Mesodermal cell (in vitro differentiated cells): ENCODE measurements around the gene LAMA5.

Source experiments
- H3K27ac ChIP-seq: 2 replicates; pipeline ENCODE4 v1.7.0; 2013; ENCODE audit warnings: mild to moderate bottlenecking, low read depth, low read length, moderate library complexity; ENCODE audit not compliant: severe bottlenecking
- H3K36me3 ChIP-seq: 2 replicates; pipeline ENCODE4 v1.7.1; 2013; ENCODE audit warnings: mild to moderate bottlenecking, low read length, moderate library complexity; ENCODE audit not compliant: control insufficient read depth, insufficient read depth
- H3K4me1 ChIP-seq: one replicate; pipeline ENCODE4 v1.7.1; 2013; ENCODE audit warnings: mild to moderate bottlenecking, low read length; ENCODE audit not compliant: insufficient read depth, control insufficient read depth, poor library complexity, severe bottlenecking
- H3K4me3 ChIP-seq: 2 replicates; pipeline ENCODE4 v1.7.0; 2013; ENCODE audit warnings: low read length, control low read depth, mild to moderate bottlenecking; ENCODE audit not compliant: insufficient read depth, poor library complexity, severe bottlenecking; ENCODE audit errors: extremely low read depth
- H3K9me3 ChIP-seq: 2 replicates; pipeline ENCODE4 v1.7.1; 2013; ENCODE audit warnings: mild to moderate bottlenecking, low read length, moderate library complexity; ENCODE audit not compliant: control insufficient read depth
- WGBS, 2 experiments: methylation state at CpG; one replicate each; pipeline ENCODE4 v1.1.5; 2013; ENCODE audit warnings: missing lambda C conversion rate in 2 of 2; ENCODE audit not compliant: insufficient coverage in 2 of 2; 5-methylcytosine and 5-hydroxymethylcytosine counted together

LAMA5 gene

GRCh38 chr20:62347151-62347404, 20.0 kb downstream of the LAMA5 start:
- Histone ChIP-seq H3K4me3 (no peak overlapping the region), H3K36me3 (peaks cover 71% of the 10 kb centered on the region), H3K4me1 (no peaks in the 10 kb centered on the region), H3K27ac (no peak overlapping the region), H3K9me3 (no peaks in the 10 kb centered on the region)
- WGBS, 2 experiments, result 96 to 100% methylated on average over 5 to 10 of the region's 10 CpGs

DNA sequence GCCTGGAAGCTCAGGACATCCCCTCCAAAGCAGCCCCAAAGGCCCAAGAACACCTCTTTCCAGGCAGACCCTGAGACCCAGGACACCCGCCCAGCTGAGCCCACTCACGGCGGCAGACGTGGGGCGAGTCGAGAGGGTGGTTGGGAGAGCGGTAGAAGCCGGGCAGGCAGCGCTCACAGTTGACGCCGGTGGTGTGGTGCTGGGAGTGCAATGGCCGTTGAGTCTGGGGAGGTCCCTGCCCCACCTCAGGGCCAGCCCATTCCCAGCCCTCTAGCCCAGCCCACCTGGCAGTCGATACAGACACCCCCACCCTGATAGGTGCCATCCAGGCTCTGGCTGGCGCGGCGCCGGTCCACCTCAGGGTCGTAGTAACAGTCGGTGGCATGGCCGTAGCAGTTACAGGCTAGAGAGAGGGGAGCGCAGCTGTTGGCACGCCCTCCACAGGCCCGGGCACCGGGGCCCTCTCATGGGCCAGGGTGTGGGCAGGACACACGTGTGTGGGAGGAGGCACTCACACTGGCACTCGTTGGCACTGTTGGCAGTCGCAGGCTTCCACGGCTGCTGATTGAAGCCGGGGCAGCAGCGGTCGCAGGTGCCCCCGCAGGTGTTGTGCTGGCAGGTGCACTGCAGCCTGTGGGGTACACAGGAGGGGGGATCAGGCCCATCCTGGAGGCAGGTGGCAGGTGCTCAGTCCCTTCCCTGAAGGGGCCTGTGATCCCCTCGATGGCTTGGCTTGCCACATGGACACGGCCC, 20.5 kb downstream of the LAMA5 start:
- H3K36me3 ChIP-seq, result peaks cover 71% of the 10 kb centered on the region
- no peak overlapping the region for H3K27ac ChIP-seq
- no peaks in the 10 kb centered on the region for H3K4me1 ChIP-seq
- no peaks in the 10 kb centered on the region for H3K9me3 ChIP-seq
- 96 to 98% methylated on average over 25 to 29 of the region's 34 CpGs for WGBS, 2 experiments
- no peak overlapping the region for H3K4me3 ChIP-seq

GRCh38 chr20:62345681-62346370, 21.3 kb downstream of the LAMA5 start:
- Histone ChIP-seq H3K4me1 (no peaks in the 10 kb centered on the region), H3K4me3 (no peak overlapping the region), H3K27ac (no peak overlapping the region), H3K9me3 (no peaks in the 10 kb centered on the region), H3K36me3 (peaks cover 70% of the 10 kb centered on the region)
- WGBS, 2 experiments, result 90 to 93% methylated on average over 23 to 24 of the region's 25 CpGs

GRCh38 chr20:62344782-62345181, 22.3 kb downstream of the LAMA5 start:
- H3K27ac ChIP-seq, result no peak overlapping the region
- H3K36me3 ChIP-seq, result peaks cover 71% of the 10 kb centered on the region
- no peaks in the 10 kb centered on the region for H3K9me3 ChIP-seq
- 89 to 90% methylated on average over 9 to 10 of the region's 10 CpGs for WGBS, 2 experiments
- no peaks in the 10 kb centered on the region for H3K4me1 ChIP-seq
- no peak overlapping the region for H3K4me3 ChIP-seq

- no peak overlapping the region for H3K27ac ChIP-seq
- no peak overlapping the region for H3K4me3 ChIP-seq
- H3K9me3 ChIP-seq, result no peaks in the 10 kb centered on the region
- no peaks in the 10 kb centered on the region for H3K4me1 ChIP-seq
- 100% methylated on average over 2 of the region's 5 CpGs for WGBS, 2 experiments
- H3K36me3 ChIP-seq, result peaks cover 73% of the 10 kb centered on the region
Measured at GRCh38 chr20:62344092-62344491, 23.0 kb downstream of the LAMA5 start.

- Histone ChIP-seq H3K4me1 (no peaks in the 10 kb centered on the region), H3K36me3 (peaks cover 69% of the 10 kb centered on the region), H3K27ac (no peak overlapping the region), H3K9me3 (no peaks in the 10 kb centered on the region), H3K4me3 (no peak overlapping the region)
- WGBS, 2 experiments, result 96% methylated on average over 8 of the region's 10 CpGs
Measured at GRCh38 chr20:62342910-62343309, 24.2 kb downstream of the LAMA5 start.

DNA sequence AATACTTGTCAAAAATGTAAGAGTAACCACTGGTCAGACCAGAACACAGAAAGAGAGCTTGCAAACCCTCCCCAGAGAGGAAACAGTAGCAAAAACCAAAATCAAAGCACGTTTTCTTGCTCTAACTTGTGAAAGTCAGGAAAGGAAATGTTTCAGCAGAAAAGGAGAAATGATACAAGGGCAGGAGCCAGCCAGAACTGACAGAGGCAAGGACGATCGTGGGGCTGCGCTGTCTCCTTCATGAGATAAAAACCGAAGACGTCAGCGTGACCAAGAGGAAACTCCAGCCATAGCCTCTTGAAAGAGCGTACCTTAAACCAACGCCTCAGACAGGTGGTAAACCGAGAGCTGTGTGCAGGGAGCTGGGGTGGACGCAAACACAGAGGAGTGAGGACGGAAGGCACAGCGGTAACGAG, 27.5 kb downstream of the LAMA5 start:
- peaks cover 62% of the 10 kb centered on the region for H3K36me3 ChIP-seq
- no peak overlapping the region for H3K4me3 ChIP-seq
- no peak overlapping the region for H3K27ac ChIP-seq
- 86 to 88% methylated on average over 9 to 13 of the region's 14 CpGs for WGBS, 2 experiments
- no peaks in the 10 kb centered on the region for H3K9me3 ChIP-seq
- H3K4me1 ChIP-seq, result no peaks in the 10 kb centered on the region

DNA sequence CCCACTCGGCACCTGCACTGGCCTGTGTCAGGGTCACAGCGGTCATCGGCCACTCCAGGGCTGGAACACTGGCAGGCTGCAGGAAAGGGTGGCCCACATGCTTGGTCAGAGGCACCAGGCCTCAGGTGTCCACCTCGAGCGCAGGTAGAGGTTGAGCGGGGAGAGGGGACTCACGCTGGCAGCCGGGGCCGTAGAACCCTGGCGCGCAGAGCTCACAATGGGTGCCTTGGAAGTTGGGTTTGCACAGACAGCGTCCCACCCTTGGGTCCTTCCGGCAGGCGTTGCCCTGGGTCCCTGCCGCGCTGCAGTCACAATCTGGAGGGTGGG, 28.9 kb downstream of the LAMA5 start:
- Histone ChIP-seq H3K4me1 (no peaks in the 10 kb centered on the region), H3K9me3 (no peaks in the 10 kb centered on the region), H3K36me3 (peaks cover 59% of the 10 kb centered on the region), H3K4me3 (no peak overlapping the region), H3K27ac (no peak overlapping the region)
- 96% methylated on average over 9 to 14 of the region's 16 CpGs for WGBS, 2 experiments

DNA sequence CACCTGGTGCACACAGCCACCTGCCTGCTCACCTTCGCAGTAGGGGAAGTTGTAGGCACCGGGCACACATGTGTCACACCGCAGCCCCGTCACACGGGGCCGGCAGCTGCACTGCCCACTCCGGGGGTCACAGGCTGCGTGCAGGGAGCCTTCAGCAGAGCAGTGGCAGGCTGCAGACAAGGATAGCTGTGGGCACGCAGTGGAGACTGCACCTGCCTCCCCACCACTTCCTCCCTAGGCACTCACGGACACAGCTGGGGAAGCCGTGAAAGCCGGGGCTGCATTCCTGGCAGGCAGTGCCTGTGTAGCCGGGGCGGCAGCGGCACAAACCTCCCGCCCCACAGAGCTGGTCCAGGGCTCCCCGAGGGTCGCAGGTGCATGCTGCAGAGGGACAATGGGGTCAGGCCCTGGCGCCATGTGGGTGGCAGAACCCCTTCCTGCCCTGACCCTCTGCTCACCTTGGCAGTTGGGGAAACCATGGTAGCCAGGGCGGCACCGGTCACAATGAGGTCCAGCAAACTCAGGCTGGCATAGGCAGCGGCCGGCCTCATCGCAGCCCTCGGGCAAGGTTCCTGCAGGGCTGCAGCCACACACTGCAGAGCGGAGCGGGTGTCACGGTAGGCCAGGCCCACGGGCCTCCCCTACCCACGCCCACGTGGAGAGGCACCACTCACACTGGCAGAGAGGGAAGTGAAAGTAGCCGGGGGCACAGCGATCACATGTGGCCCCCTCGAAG, 29.4 kb downstream of the LAMA5 start:
- Histone ChIP-seq H3K4me1 (no peaks in the 10 kb centered on the region), H3K27ac (no peak overlapping the region), H3K9me3 (no peaks in the 10 kb centered on the region), H3K4me3 (no peak overlapping the region), H3K36me3 (peaks cover 59% of the 10 kb centered on the region)
- 90 to 95% methylated on average over 33 to 34 of the region's 34 CpGs for WGBS, 2 experiments

DNA sequence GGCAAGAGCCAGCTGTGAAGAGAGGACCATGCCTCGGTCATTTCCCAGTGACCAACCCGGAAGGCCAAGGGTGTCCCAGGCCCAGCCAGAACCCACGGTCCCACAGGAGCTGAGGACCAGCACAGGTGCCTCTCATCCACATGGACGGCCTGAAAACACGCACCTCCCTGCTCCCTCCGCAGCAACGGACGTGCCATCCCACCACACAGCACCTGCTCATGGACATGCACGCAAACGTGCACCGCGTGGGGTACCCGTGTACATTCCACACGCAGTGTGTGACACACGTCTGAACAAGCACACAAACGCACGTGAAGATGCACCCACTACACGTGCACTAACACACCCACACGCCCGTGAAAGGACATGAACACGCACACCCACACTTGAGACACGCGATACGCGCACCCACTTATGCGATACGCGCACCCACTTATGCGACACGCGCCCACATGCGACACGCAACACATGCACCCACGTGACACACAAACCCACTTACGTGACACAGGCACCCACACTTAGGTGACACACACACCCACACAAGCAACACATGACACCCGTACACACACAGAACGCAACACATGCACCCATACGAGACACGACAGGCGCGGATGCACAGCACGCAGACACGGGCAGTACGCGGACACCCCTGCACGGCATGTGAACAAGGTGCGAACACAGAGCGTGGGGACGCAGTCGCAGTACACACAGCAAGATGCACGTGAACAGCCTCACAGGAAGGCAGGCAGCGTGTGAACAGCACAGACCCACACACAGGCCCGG, 30.1 kb downstream of the LAMA5 start:
- no peak overlapping the region for H3K4me3 ChIP-seq
- WGBS, 2 experiments, result 96% methylated on average over 46 to 52 of the region's 53 CpGs
- H3K27ac ChIP-seq, result no peak overlapping the region
- H3K9me3 ChIP-seq, result no peaks in the 10 kb centered on the region
- peaks cover 60% of the 10 kb centered on the region for H3K36me3 ChIP-seq
- no peaks in the 10 kb centered on the region for H3K4me1 ChIP-seq
